HG03196 (cell line): Measurements from ENCODE around the gene JAZF1.

Experiments used
- ATAC-seq: cut with Tn5 transposase; IDR thresholded peaks from one replicate; pipeline ENCODE4 v1.9.1; 2021; ENCODE audit not compliant: unreplicated experiment

JAZF1 gene

DNA sequence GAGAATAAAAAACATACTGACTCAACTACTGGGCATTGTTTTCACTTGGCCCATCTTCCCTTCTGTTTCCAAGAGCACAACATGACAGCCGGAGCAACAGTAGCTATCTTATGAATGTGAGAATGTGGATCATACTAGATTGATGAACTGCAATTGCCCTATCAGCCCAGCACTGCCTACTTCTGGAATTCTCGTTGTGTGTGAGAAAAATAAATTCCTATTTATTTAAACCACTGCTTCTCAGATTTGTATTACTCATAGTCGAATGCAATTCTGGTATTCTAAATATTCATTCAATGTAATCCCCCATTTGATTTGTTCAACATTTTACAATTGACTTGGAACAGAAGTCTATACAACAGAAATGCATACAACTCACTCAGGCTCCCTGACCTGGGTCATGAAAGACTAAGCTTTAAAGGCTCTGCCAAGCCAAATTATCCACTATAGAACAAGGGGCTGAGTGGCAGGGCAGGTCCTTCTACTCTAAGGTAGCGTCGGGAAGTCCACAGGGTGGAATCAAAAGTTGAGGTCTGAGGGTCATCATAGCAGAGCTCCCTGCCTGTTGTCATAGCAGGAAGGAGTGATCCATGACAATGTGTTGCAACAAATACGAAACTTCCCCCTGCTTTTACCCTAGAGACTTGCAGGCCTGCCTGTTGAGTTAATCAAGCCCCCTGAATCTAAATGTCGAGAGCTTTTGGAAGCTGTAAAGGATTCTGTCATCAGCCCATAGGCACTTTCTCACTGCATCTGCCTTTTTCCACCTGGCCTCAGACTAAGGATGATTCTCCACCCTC, 12.4 kb upstream of the JAZF1 start:
- no peak for ATAC-seq

GRCh38 chr7:28191751-28192150, 11.2 kb upstream of the JAZF1 start:
- no peak for ATAC-seq

GRCh38 chr7:28191184-28191583, 10.6 kb upstream of the JAZF1 start:
- no peak for ATAC-seq

GRCh38 chr7:28190077-28190710, 9.6 kb upstream of the JAZF1 start:
- no peak for ATAC-seq

GRCh38 chr7:28187012-28187411, 6.4 kb upstream of the JAZF1 start:
- no peak for ATAC-seq

DNA sequence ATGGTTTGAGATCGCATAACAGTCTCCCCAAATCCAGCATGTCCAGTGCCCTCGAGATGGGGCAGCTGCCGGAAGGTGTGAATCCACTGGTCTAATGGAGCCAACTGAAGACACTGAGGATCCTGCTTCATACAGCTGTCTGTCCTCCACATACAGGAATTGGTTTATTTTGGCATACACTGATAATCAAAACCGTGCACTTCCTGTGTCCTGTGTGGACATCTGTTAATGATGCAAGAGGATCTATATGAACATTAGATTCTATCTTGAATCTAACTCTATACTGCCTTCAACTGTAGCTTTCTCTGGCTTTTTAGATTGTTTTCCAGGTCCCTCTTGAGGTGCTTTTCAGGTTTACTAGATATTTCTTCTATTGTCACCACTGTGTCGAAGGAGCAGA, 3.0 kb upstream of the JAZF1 start:
- ATAC-seq: no peak

DNA sequence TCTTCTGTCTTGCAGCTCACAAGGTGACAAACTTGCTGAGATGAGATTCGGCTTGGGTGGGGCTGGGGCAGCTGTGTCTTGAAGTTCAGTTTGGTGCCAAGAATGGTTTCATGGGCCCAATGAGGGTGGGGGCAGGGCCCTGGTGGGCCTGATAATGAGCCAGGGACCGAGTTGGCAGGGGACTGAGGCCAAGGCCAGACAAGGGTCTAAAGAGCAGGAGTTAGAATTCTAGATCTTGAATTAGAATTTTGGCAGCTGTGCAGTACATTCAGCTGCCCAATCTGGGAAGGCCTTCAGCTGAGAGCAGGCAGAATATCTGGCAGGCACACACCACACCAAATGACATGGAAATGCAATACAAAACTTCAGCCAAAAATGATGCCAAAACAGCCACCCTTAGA, 1.5 kb upstream of the JAZF1 start:
- ATAC-seq: no peak

- no peak for ATAC-seq
These were observed 821 bp upstream of the JAZF1 start for GRCh38 chr7:28181416-28181815.

DNA sequence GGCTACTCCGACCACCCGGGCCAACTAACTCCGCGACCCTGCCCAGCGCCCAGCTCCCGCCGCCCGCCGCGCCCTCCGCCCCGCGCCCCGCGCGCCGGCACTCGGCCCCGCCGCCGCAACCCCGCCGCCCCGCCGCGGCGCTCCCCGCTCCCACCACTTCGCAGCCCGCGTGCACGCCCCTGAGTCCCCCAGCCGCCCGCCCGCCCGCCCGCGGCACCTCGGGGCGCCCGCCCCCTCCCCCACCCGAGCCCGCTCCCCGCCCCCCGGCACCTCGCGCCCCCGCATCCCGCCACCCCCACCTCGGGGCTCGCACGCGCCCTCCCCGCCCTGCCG, 598 bp downstream of the JAZF1 start:
- ATAC-seq: no peak

DNA sequence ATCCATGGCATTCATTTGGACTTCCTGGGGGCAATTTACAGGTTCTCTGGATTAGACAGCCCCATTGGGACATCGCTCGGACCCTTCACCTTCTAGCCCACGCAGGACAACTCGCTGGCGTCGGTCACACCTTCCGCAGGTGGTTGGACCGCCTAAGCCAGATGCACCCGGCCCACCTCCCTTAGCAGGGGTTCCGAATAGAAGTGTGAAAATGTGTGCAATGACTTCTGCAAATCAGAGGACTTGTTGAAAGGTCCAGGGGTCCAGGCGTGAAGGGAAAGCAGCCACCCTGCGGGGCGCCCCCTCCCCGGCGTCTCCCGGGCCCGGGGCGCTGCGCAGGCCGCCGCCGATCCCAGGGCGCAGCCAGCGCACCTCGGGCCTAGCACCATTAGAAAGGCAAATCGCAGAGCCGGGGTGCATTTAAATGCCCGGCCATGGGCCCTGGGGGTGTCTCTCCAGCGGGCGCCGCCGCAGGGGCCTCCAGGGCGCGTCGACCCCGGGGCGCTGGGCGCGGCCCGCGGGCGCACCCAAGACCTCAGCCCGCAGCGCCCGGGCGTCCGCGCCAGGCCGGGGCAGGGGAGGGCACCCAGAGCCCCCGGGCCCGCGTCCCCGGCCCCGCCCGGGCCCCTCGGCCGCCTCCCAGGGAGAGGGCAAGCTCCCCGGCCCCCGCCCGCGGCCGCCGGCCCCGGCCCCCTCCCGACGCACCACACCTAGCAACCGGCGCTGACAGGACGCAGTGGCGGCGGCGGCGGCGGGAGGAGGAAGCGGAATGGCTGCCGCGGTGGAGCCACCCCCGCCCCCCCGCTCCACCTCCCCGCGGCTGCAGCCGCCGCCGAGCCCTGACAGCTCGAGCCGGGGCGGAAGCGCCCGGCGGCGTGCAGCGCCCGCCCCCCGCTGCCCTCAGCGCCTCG, 1.2 kb downstream of the JAZF1 start:
- peak; percentile 54 for ATAC-seq

DNA sequence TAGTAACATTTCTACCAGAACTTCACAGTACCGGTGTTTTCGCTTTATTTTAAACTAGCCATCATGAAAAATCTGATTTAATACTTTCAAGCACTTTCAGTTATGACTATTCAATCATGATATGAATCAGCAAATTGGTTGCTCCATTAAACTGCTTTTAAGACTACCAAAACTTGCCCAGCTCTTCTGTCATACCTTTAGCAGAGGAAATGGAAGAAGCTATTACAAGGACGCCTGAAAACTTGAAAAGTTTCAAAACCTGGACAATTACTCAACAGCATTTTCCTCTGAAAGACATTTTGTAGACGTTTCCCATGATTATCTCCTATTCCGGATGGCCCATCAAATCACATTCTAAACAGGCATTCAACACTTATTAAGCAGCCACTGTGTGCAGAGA, 2.0 kb downstream of the JAZF1 start:
- ATAC-seq: no peak

GRCh38 chr7:28177836-28178235, 2.8 kb downstream of the JAZF1 start:
- no peak for ATAC-seq

DNA sequence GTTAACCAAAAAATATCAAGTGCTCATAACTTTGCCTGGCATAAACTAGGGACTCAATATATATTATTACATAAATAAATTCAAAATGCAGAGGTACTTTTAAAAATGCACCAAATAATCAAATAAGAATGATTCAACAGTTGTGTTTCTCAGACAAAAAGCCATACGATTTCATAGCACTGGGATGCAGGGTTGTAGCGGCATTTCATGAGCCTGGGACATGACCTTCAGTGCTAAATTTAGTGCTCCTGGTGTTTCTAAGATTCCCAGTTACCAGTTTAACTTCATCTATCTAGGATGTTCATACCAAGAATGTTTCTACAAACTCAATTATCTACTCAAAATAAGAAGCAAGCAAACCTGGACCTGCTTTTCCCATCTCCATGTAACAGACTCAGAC, 4.0 kb downstream of the JAZF1 start:
- no peak for ATAC-seq

- ATAC-seq: no peak
These were observed 4.4 kb downstream of the JAZF1 start for GRCh38 chr7:28176174-28176573.

DNA sequence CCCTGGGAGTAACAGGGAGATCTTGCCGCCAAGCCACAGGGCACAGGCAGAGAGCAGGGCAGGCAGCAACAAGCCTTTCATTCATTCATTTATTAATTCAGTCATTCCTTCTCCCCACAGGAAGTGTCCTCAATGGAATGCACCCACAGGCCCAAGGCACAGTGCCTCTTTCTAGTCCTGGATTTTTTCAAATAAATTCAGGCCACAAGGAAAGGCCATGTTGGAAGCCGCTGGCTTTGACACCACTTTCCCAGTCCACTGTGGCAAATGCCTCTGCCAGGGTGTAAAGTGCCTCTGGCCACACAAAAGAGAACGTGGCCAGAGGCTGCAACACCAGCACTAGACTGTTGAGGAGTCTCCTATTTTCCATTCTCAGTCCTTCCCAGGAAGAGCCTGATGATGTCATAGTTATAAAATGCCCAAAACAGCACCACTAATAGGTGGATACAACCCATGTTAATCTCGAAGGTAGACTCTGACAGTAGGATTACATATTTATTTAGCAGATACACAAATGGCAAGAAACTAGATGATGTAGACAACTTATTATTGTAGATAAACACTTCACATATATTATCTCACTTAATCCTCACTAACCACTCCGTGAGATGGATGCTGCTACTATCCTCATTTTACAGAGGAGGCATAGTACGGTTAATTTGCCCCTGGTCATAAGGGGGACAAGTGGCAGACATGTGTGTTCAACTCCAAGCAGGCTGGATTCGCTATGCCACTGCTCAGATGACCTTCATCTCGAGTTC, 5.5 kb downstream of the JAZF1 start:
- no peak for ATAC-seq

DNA sequence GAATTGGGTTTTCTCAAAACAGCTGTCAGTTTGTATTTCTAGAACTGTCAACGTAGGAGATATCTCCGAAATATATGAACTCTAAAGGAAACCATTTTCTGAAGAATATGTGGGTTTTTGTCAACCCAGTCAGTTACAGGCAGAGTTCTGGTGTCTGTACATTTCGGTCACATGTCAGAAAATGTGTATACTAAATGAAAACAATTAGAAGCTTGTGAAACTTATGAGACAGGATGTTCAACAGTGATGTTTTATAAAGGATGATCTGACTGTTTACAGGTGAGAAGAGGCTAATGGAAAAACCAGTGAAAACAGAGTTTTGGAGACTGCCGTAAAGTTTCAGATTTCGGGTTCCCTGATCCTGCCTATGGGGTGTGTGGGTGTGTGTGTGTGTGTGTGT, 6.2 kb downstream of the JAZF1 start:
- ATAC-seq: no peak

- no peak for ATAC-seq
These were observed 7.1 kb downstream of the JAZF1 start for GRCh38 chr7:28173531-28173930.

DNA sequence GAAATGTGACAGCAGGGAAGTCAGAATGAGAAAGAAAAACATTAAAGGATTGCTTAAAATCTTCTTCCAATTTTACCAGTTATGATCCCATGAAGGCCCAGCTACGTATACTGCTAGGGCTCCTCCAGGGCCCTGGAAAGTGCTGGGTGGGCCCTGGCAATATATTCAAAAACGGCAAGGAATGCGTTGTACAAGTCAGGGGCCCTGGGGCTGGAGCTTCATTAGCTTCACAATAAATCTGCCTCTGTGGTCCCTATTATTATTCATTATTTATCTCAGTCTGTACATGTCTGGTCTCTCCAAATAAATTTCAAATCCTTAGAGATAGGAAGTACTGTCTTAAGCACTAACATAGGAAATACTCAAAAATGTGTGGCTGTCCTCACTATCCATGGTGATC, 7.6 kb downstream of the JAZF1 start:
- no peak for ATAC-seq

DNA sequence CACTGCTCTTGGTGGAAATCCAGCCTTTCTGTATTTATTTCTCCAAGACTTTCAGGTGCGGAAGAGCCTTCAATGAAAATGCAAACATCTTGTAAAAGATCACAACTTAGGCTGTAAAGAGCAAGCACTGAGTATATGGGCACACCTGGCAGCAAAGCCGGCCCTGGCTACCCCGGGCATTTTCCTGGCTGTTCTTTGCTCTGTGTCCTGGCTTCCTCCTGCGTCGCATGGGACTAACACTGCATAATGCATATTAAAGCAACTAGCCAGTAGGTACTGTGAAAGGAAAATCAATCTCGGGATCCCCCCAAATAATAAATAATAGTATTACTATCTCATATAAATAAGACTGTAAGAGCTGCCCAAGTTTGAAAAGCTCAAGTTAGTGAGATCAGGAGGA, 9.9 kb downstream of the JAZF1 start:
- ATAC-seq: no peak

- no peak for ATAC-seq
These were observed 11.4 kb downstream of the JAZF1 start for GRCh38 chr7:28169230-28169629.
